WI38 (cell line): ENCODE measurements around the gene GPR183.

Experiments used
- H3K4me3 ChIP-seq: 2 replicates; pipeline ENCODE4 v1.5.1; 2011; ENCODE audit warnings: low read depth, mild to moderate bottlenecking, control low read depth, low read length
- TF ChIP-seq, protein P1 (sequence below): IDR thresholded peaks from 2 replicates; pipeline ENCODE4 v1.5.1; 2012; ENCODE audit warnings: low read depth, mild to moderate bottlenecking, control low read depth, low read length

The GPR183 gene

DNA sequence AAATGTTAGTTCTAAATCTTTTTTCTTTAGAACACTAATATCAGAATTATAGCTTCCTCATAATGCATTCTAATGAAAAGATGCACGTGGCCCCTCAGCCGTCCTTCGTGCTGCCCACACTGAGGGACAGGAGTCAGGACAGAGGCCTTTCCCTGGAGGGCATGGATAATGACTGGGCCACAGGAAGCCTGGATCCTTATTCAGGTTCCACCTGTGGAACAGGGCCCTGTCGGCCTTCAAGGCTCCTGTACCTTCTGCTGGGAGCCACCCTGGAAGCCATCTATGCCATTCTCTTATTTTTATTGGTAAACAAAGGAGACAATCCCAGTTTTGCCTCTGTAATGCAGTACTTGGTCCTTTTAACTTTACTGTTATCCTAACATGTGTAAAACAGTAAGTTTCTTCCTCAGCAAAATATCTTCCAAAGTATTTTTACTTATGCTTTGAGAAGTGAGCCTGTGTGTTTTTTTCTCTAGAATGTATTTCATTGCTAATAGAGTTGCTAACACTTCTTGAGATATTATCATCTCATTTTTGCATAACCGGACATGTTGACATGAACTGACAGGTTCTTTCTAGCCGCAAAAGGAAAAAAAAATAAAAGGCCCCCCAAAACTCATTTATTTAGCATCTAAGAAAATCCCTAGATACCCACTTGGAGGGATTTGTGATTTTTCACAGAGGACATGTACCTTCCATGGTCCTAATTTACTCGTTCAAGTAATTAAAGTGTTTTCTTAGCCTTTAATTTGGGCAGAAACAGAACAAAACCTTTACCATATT lies 6.0 kb downstream of the GPR183 start:
- TF ChIP-seq, protein P1, sequence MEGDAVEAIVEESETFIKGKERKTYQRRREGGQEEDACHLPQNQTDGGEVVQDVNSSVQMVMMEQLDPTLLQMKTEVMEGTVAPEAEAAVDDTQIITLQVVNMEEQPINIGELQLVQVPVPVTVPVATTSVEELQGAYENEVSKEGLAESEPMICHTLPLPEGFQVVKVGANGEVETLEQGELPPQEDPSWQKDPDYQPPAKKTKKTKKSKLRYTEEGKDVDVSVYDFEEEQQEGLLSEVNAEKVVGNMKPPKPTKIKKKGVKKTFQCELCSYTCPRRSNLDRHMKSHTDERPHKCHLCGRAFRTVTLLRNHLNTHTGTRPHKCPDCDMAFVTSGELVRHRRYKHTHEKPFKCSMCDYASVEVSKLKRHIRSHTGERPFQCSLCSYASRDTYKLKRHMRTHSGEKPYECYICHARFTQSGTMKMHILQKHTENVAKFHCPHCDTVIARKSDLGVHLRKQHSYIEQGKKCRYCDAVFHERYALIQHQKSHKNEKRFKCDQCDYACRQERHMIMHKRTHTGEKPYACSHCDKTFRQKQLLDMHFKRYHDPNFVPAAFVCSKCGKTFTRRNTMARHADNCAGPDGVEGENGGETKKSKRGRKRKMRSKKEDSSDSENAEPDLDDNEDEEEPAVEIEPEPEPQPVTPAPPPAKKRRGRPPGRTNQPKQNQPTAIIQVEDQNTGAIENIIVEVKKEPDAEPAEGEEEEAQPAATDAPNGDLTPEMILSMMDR = no peak
- no peak overlapping the region for H3K4me3 ChIP-seq

DNA sequence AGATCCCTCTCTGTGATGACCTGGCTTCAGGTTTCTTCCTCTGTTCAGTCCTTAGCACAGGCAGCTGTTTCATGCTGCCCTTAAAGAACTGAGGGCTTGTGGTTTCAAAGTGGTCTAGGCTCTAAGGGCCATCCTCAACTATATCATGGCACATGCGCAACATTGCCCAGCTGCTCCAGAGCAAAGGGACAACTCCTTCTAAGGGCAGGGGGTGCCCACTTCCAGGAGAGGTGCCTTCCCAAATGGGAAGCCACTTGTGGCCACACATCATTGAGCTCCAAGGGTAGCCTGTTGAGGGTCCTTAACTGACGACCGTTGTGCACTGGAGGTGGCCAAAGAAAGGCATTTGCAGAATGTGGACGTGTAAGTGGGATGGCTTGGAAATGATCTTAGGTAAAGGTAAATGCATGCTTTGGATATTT lies 7.3 kb downstream of the GPR183 start:
- H3K4me3 ChIP-seq = no peak overlapping the region
- TF ChIP-seq, protein P1 = no peak

DNA sequence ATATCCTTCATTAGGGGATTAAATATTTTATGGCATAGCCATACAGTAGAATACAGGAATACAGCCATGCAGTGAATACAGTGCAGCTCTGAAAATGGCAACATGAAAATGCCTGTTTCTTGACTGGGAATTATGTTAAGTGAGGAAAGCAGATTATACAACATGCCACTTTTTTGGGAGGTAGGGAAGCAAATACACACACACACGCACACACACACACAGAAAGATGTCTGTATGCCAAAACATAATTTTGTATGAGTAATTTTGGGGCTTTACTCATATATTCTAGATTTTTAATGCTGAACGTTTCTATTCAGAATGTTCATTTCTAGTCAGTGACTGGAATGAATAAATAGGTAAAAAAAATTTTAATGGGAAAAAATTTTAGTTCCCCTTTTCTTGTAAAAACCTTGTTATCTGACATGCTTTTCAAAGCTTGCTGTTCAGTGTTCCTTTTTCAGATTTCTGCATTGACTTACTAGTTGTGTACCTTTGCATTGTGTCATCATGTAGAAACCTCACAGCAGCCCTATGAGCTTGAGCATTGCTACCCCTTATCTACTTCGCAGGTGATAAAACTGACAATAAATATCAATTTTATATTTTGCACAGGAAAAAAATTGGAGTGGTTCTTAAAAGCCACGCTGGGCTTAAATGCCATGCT lies 7.8 kb downstream of the GPR183 start:
- no peak overlapping the region for H3K4me3 ChIP-seq
- TF ChIP-seq, protein P1 = no peak

DNA sequence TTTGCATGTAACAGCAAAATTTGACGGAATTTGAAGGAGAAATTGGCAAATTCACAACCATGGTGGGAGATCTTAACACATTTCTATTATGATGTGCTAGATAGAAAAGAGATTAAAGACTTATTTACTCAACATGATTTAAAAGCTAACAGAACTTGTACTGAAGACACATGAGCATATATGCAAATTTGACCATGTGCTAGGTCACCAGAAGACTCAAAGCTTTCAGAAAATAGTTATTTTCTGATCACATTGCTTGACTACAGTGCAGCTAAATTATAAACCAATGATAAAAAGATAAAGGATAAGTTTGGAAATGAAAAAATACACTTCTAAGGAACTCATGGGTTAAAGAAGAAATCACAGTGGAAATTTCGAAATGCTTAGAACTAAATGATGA lies 9.1 kb downstream of the GPR183 start:
- TF ChIP-seq, protein P1 = no peak
- no peak overlapping the region for H3K4me3 ChIP-seq

DNA sequence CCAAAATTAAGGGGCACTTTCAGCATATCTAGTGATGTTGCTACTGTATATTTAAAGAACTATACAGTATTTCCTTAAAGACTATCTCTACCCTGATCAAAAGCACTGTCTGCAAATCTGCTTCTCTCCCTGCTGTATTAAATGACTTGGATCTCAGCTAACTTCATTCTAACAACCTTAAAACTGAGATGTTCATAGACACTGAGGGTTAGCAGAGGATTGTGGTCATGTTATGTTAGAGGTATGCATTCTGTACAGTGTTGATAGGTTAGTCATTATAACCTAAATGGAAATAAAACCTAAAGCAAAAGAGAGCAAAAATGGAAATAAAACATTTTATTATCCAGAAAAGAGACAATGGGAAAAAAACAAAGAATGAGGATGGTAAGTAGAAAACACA lies 9.9 kb downstream of the GPR183 start:
- no peak overlapping the region for H3K4me3 ChIP-seq
- TF ChIP-seq, protein P1 = no peak

DNA sequence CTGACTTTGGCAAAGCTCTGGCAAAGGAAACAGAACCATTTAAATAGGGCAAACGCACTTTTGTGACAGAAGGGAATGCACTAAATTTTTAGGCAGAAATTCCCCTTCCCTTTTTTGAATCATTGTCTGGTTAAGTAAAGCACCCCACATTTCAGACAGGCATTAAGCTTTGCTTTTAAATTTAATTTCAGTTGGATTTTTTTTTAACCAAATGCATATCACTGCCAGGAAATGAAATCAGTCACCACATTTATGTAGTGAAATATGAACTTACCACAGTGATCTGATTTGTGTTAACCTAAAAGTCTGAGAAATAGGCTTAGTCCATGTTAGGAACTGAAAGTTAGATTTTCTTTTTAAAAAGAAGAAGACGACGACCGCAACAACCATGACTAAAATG lies 10.8 kb downstream of the GPR183 start:
- H3K4me3 ChIP-seq = no peak overlapping the region
- TF ChIP-seq, protein P1 = no peak

DNA sequence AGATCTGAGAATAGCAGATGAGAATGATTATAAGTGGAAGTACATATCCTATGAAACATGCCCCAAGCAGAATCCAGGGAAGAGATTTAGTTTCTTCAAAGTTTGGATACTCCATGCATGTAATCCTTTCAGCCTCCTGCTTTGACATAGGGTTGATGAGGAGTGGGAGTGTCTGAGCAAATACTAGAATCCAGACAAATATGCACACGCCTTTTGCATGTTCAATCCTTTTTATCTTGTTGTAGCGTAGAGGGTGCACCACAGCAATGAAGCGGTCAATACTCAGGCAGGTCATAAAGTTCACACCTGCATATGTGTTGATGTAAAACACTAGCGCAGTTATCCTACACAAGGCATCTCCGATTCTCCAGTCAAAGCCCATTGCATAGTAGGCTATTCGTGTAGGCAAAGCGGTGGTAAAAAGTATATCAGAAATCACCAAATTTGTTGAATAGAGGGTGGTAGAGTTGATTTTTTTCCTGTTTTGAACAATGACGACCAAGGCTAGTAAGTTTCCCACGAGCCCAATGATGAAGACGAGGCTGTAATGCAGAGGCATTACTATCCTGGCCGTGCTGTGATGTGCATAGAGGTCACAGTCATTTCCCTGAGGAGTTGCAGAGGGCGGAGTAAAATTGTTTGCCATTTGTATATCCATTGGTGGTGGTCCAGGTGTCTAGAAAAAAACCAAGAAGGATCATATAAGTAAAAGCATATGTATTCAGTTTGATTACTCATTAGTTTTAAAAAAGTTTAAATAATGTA lies 11.5 kb downstream of the GPR183 start:
- H3K4me3 ChIP-seq = no peak overlapping the region
- TF ChIP-seq, protein P1 = no peak
